Caco-2 (cell line): ENCODE results near the gene MACROD2. TPM values are rescaled to one million over a fixed set of nuclear protein-coding genes. Genes with fewer than 3 reads are reported as not detected.

Source experiments
- BruUV-seq: library from RNA; stranded (reverse); fragments of 400-500 nt; replicated peaks from 2 replicates; lab custom pipeline; 2021; lab: Mats Ljungman, UMichigan
- CTCF ChIA-PET: fragments of 300-600 bp; sonication (Branson Sonifier 250); formaldehyde crosslinking; loops from one replicate; lab custom pipeline; 2022; ENCODE audit warnings: antibody characterized with exemption; lab: Charles Lee
- POLR2A ChIA-PET: fragments of 300-600 bp; sonication (Branson Sonifier 250); formaldehyde crosslinking; loops from one replicate; lab custom pipeline; 2022; ENCODE audit warnings: antibody characterized with exemption; lab: Charles Lee
- DNase-seq, 2 experiments: peaks; one replicate each; pipeline versions ENCODE4 v3.0.0 to v3.0.0-alpha.2; 2020 to 2022
- H3K27me3 ChIP-seq: replicated peaks from 2 replicates; pipeline ENCODE4 v1.6.0; 2011; ENCODE audit warnings: low read length; ENCODE audit not compliant: control insufficient read depth, insufficient read depth
- H3K36me3 ChIP-seq: 2 replicates; pipeline ENCODE4 v1.5.1; 2011; ENCODE audit warnings: low read length; ENCODE audit not compliant: control insufficient read depth, insufficient read depth
- H3K4me1 ChIP-seq: fragments of 250-450 bp; sonication (Bioruptor Pico); 2 replicates; pipeline ENCODE4 v1.5.1; 2020; ENCODE audit warnings: mild to moderate bottlenecking
- H3K4me3 ChIP-seq: 2 replicates; pipeline ENCODE4 v1.5.1; 2011; ENCODE audit warnings: low read depth, mild to moderate bottlenecking, control low read depth, low read length
- H3K9me3 ChIP-seq: fragments of 250-450 bp; sonication (Bioruptor Pico); 2 replicates; pipeline ENCODE4 v1.5.1; 2020; ENCODE audit warnings: mild to moderate bottlenecking, moderate library complexity
- H3K27ac Mint-ChIP-seq: one replicate; pipeline ENCODE4 v1.8.0; 2022; ENCODE audit warnings: mixed read lengths; ENCODE audit not compliant: unreplicated experiment
- H3K27me3 Mint-ChIP-seq: one replicate; pipeline ENCODE4 v1.8.0; 2022; ENCODE audit warnings: mixed read lengths; ENCODE audit not compliant: insufficient read depth, unreplicated experiment
- H3K36me3 Mint-ChIP-seq: one replicate; pipeline ENCODE4 v1.8.0; 2022; ENCODE audit warnings: mild to moderate bottlenecking, mixed read lengths; ENCODE audit not compliant: insufficient read depth, unreplicated experiment
- H3K4me1 Mint-ChIP-seq: one replicate; pipeline ENCODE4 v1.8.0; 2022; ENCODE audit warnings: low read depth, mixed read lengths; ENCODE audit not compliant: unreplicated experiment
- H3K4me3 Mint-ChIP-seq: one replicate; pipeline ENCODE4 v1.8.0; 2022; ENCODE audit warnings: mild to moderate bottlenecking, moderate library complexity, mixed read lengths; ENCODE audit not compliant: unreplicated experiment
- H3K9me3 Mint-ChIP-seq: one replicate; pipeline ENCODE4 v1.8.0; 2022; ENCODE audit warnings: mixed read lengths; ENCODE audit not compliant: unreplicated experiment
- intact Hi-C: fragments of 100-400 bp; cut with micrococcal nuclease; formaldehyde crosslinking; loops from one replicate; pipeline ENCODE4 v1.10.0; 2022; ENCODE audit not compliant: unreplicated experiment
- total RNA-seq: library from RNA; stranded (reverse); gene quantifications from 2 replicates; pipeline ENCODE4 v1.2.3, GENCODE V29; 2022
- TF ChIP-seq, protein P1 (sequence below), 2 experiments: fragments of 200-600 bp in 1 of 2; IDR thresholded peaks; 1 replicate in 1 of 2; 2 replicates in 1 of 2; pipeline versions ENCODE4 v1.5.1 to v1.8.0; 2011 to 2022; ENCODE audit warnings: antibody characterized with exemption in 1 of 2, control low read depth in 1 of 2, inconsistent platforms in 1 of 2, low read depth in 1 of 2, low read length in 1 of 2, mild to moderate bottlenecking in 1 of 2, moderate library complexity in 1 of 2; ENCODE audit not compliant: insufficient read depth in 1 of 2, severe bottlenecking in 1 of 2, unreplicated experiment in 1 of 2

MACROD2 gene
- total RNA-seq, 1 experiment from 2014 or later, result 6.4 TPM

DNA sequence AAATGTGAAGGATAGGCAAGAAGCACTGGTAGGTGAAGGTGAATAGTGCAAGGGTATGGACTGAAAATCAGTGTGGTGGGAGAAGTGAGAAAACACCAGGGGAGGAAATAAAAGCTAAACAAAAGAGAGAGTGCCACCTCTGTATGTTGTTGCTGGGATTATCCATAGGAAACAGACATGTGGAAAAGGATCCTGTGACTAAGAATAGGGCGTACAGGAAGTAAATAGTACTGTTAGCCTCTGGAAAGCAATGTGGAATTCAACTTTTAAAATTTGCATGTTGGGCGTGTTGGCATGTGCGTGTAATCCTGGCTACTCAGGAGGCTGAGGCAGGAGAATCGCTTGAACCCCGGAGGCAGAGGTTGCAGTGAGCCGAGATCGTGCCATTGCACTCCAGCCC is 1916.3 kb downstream of the MACROD2 start:
- H3K4me3 Mint-ChIP-seq, result no peak overlapping the region
- H3K36me3 Mint-ChIP-seq, result no peaks in the 10 kb centered on the region
- no peak for DNase-seq
- Histone ChIP-seq H3K9me3 (no peaks in the 10 kb centered on the region), H3K4me1 (no peaks in the 10 kb centered on the region), H3K27me3 (no peaks in the 10 kb centered on the region), H3K36me3 (no peaks in the 10 kb centered on the region), H3K4me3 (no peak overlapping the region)
- TF ChIP-seq, protein P1, sequence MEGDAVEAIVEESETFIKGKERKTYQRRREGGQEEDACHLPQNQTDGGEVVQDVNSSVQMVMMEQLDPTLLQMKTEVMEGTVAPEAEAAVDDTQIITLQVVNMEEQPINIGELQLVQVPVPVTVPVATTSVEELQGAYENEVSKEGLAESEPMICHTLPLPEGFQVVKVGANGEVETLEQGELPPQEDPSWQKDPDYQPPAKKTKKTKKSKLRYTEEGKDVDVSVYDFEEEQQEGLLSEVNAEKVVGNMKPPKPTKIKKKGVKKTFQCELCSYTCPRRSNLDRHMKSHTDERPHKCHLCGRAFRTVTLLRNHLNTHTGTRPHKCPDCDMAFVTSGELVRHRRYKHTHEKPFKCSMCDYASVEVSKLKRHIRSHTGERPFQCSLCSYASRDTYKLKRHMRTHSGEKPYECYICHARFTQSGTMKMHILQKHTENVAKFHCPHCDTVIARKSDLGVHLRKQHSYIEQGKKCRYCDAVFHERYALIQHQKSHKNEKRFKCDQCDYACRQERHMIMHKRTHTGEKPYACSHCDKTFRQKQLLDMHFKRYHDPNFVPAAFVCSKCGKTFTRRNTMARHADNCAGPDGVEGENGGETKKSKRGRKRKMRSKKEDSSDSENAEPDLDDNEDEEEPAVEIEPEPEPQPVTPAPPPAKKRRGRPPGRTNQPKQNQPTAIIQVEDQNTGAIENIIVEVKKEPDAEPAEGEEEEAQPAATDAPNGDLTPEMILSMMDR (IDR thresholded peaks at IDR 0.05; ENCODE audit: insufficient read depth in 1 of 2, low read depth in 1 of 2, low read length in 1 of 2, severe bottlenecking in 1 of 2, unreplicated experiment in 1 of 2), result no peak
- intact Hi-C loops, result no loop called here
- no peaks in the 10 kb centered on the region for H3K4me1 Mint-ChIP-seq
- no peak overlapping the region for H3K27ac Mint-ChIP-seq
- no TSS peak for BruUV-seq
- H3K9me3 Mint-ChIP-seq, result no peaks in the 10 kb centered on the region
- peaks cover 7% of the 10 kb centered on the region for H3K27me3 Mint-ChIP-seq
- CTCF ChIA-PET, result no interaction called here
- POLR2A ChIA-PET, result no interaction called here

DNA sequence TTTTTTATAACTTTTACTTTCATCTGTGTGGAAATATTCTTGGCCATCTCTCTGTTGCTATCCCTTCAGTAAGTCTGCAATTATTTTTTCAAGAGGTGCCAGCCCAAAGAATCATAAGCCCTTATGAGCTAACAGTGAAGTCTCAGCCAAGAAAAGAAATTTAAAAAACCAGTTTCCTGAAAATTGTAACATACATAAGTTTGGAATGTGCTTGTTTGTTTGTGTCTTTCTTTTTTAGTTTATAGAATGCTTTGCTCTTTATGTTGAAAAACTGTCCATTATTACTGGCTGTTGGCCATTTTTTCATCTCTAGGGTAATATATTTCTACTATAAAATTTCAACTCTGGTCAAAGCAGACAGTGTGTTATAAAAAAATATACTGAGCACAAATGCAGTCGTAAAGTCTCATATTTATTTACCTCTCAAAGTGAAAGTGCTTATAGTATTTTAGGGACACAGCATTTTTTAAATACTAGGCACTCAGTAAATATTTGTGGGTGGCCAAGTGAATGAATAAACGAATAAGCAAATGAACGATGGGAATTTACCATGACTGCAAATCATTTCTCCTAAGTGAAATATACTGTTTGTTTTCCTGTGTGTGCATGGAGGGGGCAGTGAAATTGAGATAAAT is 1918.2 kb downstream of the MACROD2 start:
- Histone ChIP-seq H3K4me3 (no peak overlapping the region), H3K9me3 (no peaks in the 10 kb centered on the region), H3K27me3 (no peaks in the 10 kb centered on the region), H3K36me3 (no peaks in the 10 kb centered on the region), H3K4me1 (no peaks in the 10 kb centered on the region)
- ChIA-PET POLR2A (no interaction called here), CTCF (no interaction called here)
- no TSS peak for BruUV-seq
- H3K27ac Mint-ChIP-seq, result no peak overlapping the region
- H3K9me3 Mint-ChIP-seq, result no peaks in the 10 kb centered on the region
- H3K4me3 Mint-ChIP-seq, result no peak overlapping the region
- no peak for DNase-seq
- peaks cover 5% of the 10 kb centered on the region for H3K27me3 Mint-ChIP-seq
- TF ChIP-seq, protein P1 (IDR thresholded peaks at IDR 0.05; ENCODE audit: insufficient read depth in 1 of 2, low read depth in 1 of 2, low read length in 1 of 2, severe bottlenecking in 1 of 2, unreplicated experiment in 1 of 2), result no peak
- H3K36me3 Mint-ChIP-seq, result no peaks in the 10 kb centered on the region
- no peaks in the 10 kb centered on the region for H3K4me1 Mint-ChIP-seq
- intact Hi-C loops, result no loop called here

DNA sequence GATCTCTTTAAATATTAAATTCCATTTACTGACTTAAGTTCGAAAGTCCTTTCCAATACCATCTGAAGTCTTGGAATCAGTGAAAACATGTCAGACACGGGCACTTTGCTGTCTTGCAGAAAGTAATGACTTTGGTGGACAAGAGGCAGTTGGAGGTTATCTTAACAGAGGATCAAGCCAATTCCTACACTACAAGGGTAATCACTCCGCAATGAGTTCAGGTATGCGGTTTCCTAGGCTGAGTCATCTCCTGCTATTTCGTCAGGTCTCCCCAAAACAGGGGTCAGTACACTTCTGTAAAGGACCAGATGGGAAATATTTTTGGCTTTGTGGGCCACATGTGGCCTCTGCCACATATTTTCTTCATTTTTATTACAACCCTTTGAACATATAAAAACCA is 1921.3 kb downstream of the MACROD2 start:
- Histone ChIP-seq H3K9me3 (no peaks in the 10 kb centered on the region), H3K4me3 (no peak overlapping the region), H3K4me1 (no peaks in the 10 kb centered on the region), H3K27me3 (no peaks in the 10 kb centered on the region), H3K36me3 (no peaks in the 10 kb centered on the region)
- Mint-ChIP-seq H3K9me3 (no peaks in the 10 kb centered on the region), H3K36me3 (no peaks in the 10 kb centered on the region), H3K4me3 (no peak overlapping the region), H3K4me1 (no peaks in the 10 kb centered on the region), H3K27me3 (peaks cover 2% of the 10 kb centered on the region), H3K27ac (no peak overlapping the region)
- CTCF ChIA-PET, result no interaction called here
- POLR2A ChIA-PET, result no interaction called here
- BruUV-seq, result no TSS peak
- intact Hi-C loops, result no loop called here
- TF ChIP-seq, protein P1 (IDR thresholded peaks at IDR 0.05; ENCODE audit: insufficient read depth in 1 of 2, low read depth in 1 of 2, low read length in 1 of 2, severe bottlenecking in 1 of 2, unreplicated experiment in 1 of 2), result no peak
- DNase-seq, result no peak
